Hepatocyte (in vitro differentiated cells): ENCODE measurements around the gene CCDC183. TPM values are rescaled to one million over a fixed set of nuclear protein-coding genes. Genes with fewer than 3 reads are reported as not detected.

Source experiments
- DNase-seq: peaks from one replicate; pipeline ENCODE4 v3.0.0-alpha.2; 2016; ENCODE audit warnings: low spot score
- H2AFZ ChIP-seq: fragments of 200-600 bp; sonication (generic); 2 replicates; pipeline ENCODE4 v1.6.0; 2016; ENCODE audit warnings: antibody characterized with exemption, mild to moderate bottlenecking
- H3K27ac ChIP-seq: fragments of 200-600 bp; sonication (generic); 2 replicates; pipeline ENCODE4 v1.5.1; 2016; ENCODE audit warnings: mild to moderate bottlenecking
- H3K27me3 ChIP-seq: fragments of 200-600 bp; sonication (generic); 2 replicates; pipeline ENCODE4 v1.6.1; 2016
- H3K36me3 ChIP-seq: fragments of 200-600 bp; sonication (generic); replicated peaks from 2 replicates; pipeline ENCODE4 v1.5.1; 2016; ENCODE audit warnings: low read depth; ENCODE audit not compliant: insufficient read depth
- H3K4me1 ChIP-seq: fragments of 200-600 bp; sonication (generic); 2 replicates; pipeline ENCODE4 v1.5.1; 2016; ENCODE audit warnings: mild to moderate bottlenecking, moderate library complexity; ENCODE audit not compliant: insufficient read depth
- H3K4me2 ChIP-seq: fragments of 200-600 bp; sonication (generic); 2 replicates; pipeline ENCODE4 v1.6.0; 2016
- H3K4me3 ChIP-seq: fragments of 200-600 bp; sonication (generic); 2 replicates; pipeline ENCODE4 v1.5.1; 2016; ENCODE audit warnings: mild to moderate bottlenecking
- H3K79me2 ChIP-seq: fragments of 200-600 bp; sonication (generic); 2 replicates; pipeline ENCODE4 v1.6.0; 2017; ENCODE audit warnings: mild to moderate bottlenecking
- H3K9me2 ChIP-seq: fragments of 200-600 bp; sonication (generic); replicated peaks from 2 replicates; pipeline ENCODE4 v1.6.0; 2017; ENCODE audit warnings: mild to moderate bottlenecking; ENCODE audit not compliant: insufficient read depth
- H3K9me3 ChIP-seq: fragments of 200-600 bp; sonication (generic); 2 replicates; pipeline ENCODE4 v1.5.1; 2016; ENCODE audit warnings: low read depth, mild to moderate bottlenecking
- H4K20me1 ChIP-seq: fragments of 200-600 bp; sonication (generic); 2 replicates; pipeline ENCODE4 v1.6.0; 2016; ENCODE audit warnings: mild to moderate bottlenecking; ENCODE audit not compliant: insufficient read depth, poor library complexity, severe bottlenecking
- EZH2 ChIP-seq: fragments of 200-600 bp; sonication (generic); IDR thresholded peaks from 2 replicates; pipeline ENCODE4 v1.6.1; 2016; ENCODE audit warnings: antibody characterized with exemption, mild to moderate bottlenecking, borderline replicate concordance
- EZH2phosphoT487 ChIP-seq: fragments of 200-600 bp; sonication (generic); IDR thresholded peaks from one replicate; pipeline ENCODE4 v1.6.1; 2018; ENCODE audit warnings: antibody characterized with exemption, mild to moderate bottlenecking, low read depth, moderate library complexity; ENCODE audit not compliant: unreplicated experiment, severe bottlenecking
- WGBS: methylation state at CpG from one replicate; pipeline ENCODE4 v1.1.6; 2016; ENCODE audit warnings: low lambda C conversion rate; ENCODE audit errors: missing lambda C conversion rate; 5-methylcytosine and 5-hydroxymethylcytosine counted together
- polyA plus RNA-seq: library from polyadenylated mRNA; unstranded; fragments of >200 nt; fragmentation: Nextera tagmentation; extraction: Ambion mirVana; gene quantifications from 2 replicates; pipeline ENCODE4 v1.2.1, GENCODE V29; 2016
- total RNA-seq: library from RNA; depleted of rRNA; stranded (reverse); fragments of >200 nt; gene quantifications from 2 replicates; pipeline ENCODE4 v1.2.3, GENCODE V29; 2014
- TF ChIP-seq, protein P1 (sequence below): fragments of 200-600 bp; sonication (generic); IDR thresholded peaks from 2 replicates; pipeline ENCODE4 v1.5.1; 2016; ENCODE audit warnings: antibody characterized with exemption, mild to moderate bottlenecking; ENCODE audit not compliant: poor library complexity

Gene CCDC183
- total and polyA plus RNA-seq, 2 experiments from 2014 or later, result 17.7 to 32.1 TPM

DNA sequence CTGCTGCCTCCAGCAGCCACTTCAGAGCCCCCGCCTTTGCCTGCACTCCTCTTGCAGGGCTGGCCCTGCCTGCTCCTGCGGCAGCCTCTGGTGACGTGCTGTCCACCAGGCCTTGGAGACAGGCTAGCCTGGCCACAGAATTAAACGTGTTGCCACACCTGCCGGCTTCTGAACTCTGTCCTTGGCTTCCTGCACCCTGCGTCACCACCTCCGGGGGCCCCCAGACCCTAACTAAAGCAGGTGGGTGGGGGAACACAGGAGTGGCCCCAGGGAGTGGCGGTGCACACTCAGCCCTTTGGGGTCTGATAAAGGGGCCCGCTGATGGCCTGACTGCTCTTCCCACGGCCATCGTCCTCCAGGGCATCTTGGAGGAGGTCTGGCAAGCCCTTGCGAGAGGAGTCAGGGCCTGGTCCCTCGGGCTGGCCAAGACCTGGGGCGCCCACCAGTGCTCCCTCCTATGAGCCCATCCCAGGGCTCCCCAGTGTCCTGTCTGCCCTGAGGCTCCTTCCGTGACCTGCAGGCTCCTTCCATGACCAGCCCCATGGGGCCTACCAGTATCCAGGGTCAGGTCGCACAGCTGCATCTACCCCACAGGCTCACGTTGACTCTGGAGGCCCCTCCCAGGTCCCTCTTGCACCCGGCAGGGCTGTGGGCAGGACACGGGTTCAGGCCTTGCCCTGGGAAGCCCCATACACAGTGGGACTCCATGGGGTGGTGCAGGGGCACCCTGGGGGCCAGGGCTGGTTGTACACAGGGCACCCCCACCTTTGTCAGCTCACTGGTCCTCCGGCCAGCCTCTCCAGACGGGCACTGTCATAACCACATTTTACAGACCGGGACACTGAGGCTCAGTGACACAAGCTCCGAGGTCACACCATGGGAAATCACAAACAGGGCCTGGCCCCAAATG lies 55.0 kb downstream of the CCDC183 start:
- DNase-seq, result no peak
- no peak overlapping the region for H3K4me3 ChIP-seq
- peak overlapping the region; percentile 98 for H3K4me2 ChIP-seq
- no peaks in the 10 kb centered on the region for H3K9me2 ChIP-seq
- H3K27ac ChIP-seq, result no peak overlapping the region
- no peak overlapping the region for H2AFZ ChIP-seq
- H3K36me3 ChIP-seq, result no peaks in the 10 kb centered on the region
- no peaks in the 10 kb centered on the region for H3K27me3 ChIP-seq
- no peaks in the 10 kb centered on the region for H3K9me3 ChIP-seq
- peaks cover 12% of the 10 kb centered on the region for H4K20me1 ChIP-seq
- H3K4me1 ChIP-seq, result peaks cover 8% of the 10 kb centered on the region
- TF ChIP-seq EZH2 (no peak), EZH2phosphoT487 (no peak)
- TF ChIP-seq, protein P1, sequence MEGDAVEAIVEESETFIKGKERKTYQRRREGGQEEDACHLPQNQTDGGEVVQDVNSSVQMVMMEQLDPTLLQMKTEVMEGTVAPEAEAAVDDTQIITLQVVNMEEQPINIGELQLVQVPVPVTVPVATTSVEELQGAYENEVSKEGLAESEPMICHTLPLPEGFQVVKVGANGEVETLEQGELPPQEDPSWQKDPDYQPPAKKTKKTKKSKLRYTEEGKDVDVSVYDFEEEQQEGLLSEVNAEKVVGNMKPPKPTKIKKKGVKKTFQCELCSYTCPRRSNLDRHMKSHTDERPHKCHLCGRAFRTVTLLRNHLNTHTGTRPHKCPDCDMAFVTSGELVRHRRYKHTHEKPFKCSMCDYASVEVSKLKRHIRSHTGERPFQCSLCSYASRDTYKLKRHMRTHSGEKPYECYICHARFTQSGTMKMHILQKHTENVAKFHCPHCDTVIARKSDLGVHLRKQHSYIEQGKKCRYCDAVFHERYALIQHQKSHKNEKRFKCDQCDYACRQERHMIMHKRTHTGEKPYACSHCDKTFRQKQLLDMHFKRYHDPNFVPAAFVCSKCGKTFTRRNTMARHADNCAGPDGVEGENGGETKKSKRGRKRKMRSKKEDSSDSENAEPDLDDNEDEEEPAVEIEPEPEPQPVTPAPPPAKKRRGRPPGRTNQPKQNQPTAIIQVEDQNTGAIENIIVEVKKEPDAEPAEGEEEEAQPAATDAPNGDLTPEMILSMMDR, result no peak
- whole genome bisulfite sequencing, result 95% methylated on average over 18 of the region's 23 CpGs
- H3K79me2 ChIP-seq, result peaks cover 12% of the 10 kb centered on the region

DNA sequence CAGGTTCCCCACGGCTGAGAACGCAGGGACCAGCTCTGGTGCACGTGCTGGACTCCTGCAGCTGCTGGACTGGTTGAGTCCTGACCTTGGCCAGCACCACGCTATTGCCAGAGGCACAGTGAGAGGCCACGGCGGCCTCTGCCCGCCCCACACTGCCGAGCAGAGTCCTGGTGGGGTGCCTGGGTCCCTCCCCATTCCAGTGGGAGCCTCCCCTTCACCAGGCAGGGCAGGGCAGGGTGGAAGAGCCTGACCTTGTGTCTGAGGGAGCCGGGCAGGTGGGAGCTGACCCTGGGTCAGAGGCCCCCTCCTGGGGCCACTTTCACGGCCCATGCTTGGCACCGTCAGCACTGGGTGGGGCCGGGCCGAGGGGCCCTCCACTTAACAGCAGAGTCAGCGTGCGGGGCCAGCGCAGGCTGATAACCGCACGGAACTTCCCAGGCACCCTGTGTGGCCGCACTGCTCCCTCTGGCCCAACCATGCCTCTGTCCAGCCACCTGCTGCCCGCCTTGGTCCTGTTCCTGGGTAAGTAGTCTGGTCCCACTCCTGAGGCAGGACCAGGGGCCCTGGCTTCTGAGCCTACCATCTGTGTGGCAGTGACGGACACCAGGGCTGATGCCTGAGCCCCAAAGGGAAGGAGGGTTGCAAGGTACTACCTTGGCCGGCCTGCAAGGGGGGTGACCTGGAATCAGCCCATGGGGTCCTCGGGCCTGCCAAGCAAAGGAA lies 56.0 kb downstream of the CCDC183 start, which contains the start of gene MAMDC4:
Gene MAMDC4 (plus strand): TSS at position 406 of the 723 bp plus-strand sequence. CDS start 71 bp downstream, at position 477.
- no peak for DNase-seq
- Histone ChIP-seq H3K27me3 (no peaks in the 10 kb centered on the region), H3K4me3 (no peak within 1 kb of the TSS), H3K9me3 (no peaks in the 10 kb centered on the region), H3K4me1 (peaks cover 8% of the 10 kb centered on the region), H2AFZ (no peak within 1 kb of the TSS), H4K20me1 (peaks cover 12% of the 10 kb centered on the region), H3K9me2 (no peaks in the 10 kb centered on the region), H3K27ac (no peak within 1 kb of the TSS), H3K79me2 (peaks cover 12% of the 10 kb centered on the region), H3K4me2 (no peak within 1 kb of the TSS), H3K36me3 (no peaks in the 10 kb centered on the region)
- 91% methylated on average over 21 of the region's 23 CpGs for WGBS
- TF ChIP-seq, protein P1, result no peak

DNA sequence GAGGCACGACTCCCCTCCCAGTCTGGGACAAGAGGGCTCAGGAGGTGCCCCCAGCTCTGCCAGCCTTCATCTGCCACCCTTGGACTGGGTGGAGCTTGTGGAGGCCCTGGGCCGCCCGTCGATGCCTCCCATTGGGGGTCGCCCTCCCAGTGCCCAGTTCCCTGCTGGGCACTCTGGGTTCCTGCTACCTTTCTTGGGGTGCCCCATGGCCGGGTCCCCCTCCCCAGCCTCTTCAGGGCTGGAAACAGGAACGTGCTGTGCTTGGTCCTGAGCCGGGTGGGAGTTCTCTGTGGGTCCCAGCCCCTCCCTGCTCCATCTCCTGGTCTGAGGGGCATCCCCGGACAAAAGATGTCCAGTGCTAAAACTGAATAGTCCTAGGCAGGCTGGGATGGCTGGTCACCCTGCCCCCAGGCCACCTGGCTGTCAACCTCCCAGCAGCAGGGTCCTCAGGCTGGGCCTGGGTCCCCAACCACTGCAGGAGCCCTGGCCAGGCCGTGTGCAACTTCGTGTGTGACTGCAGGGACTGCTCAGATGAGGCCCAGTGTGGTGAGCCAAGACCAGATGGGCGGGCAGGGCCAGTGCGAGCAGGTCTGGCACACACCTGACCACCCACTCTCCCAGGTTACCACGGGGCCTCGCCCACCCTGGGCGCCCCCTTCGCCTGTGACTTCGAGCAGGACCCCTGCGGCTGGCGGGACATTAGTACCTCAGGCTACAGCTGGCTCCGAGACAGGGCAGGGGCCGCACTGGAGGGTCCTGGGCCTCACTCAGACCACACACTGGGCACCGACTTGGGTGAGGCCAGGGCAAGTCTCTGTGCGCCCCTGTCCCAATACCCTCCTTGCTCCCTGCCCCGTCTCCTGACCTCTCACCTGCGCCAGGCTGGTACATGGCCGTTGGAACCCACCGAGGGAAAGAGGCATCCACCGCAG lies 56.8 kb downstream of the CCDC183 start:
- DNase-seq, result no peak
- Histone ChIP-seq H3K9me2 (no peaks in the 10 kb centered on the region), H3K79me2 (peaks cover 12% of the 10 kb centered on the region), H3K36me3 (no peaks in the 10 kb centered on the region), H4K20me1 (peaks cover 12% of the 10 kb centered on the region), H2AFZ (no peak overlapping the region), H3K9me3 (no peaks in the 10 kb centered on the region), H3K4me3 (no peak overlapping the region), H3K4me2 (no peak overlapping the region), H3K27ac (no peak overlapping the region), H3K4me1 (peaks cover 8% of the 10 kb centered on the region), H3K27me3 (no peaks in the 10 kb centered on the region)
- no peak for TF ChIP-seq EZH2
- no peak for TF ChIP-seq EZH2phosphoT487
- TF ChIP-seq, protein P1, result no peak
- WGBS, result 94% methylated on average over 28 of the region's 29 CpGs
